GM12878 (cell line): ENCODE data around the gene S1PR2. TPM values are rescaled to one million over a fixed set of nuclear protein-coding genes. Genes with fewer than 3 reads are reported as not detected.

Source experiments
- CBFB ChIP-seq: IDR thresholded peaks from 2 replicates; pipeline ENCODE4 v1.6.1; 2016; ENCODE audit warnings: antibody characterized with exemption, low read depth
- FOXM1 ChIP-seq: IDR thresholded peaks from 2 replicates; pipeline ENCODE4 v1.6.1; 2012; ENCODE audit warnings: low read depth, mild to moderate bottlenecking, inconsistent platforms, low read length, moderate library complexity
- LARP7 ChIP-seq: fragments of 450-650 bp; IDR thresholded peaks from 2 replicates; pipeline ENCODE4 v1.6.1; 2017; ENCODE audit warnings: mild to moderate bottlenecking
- MEF2A ChIP-seq: IDR thresholded peaks from 2 replicates; pipeline ENCODE4 v1.6.1; 2011; ENCODE audit warnings: low read depth, mild to moderate bottlenecking, low read length, moderate library complexity; ENCODE audit not compliant: insufficient read depth
- NFIC ChIP-seq: IDR thresholded peaks from 2 replicates; pipeline ENCODE4 v1.6.1; 2012; ENCODE audit warnings: low read depth, mild to moderate bottlenecking, inconsistent platforms, low read length, moderate library complexity
- PAX5 ChIP-seq: IDR thresholded peaks from 2 replicates; pipeline ENCODE4 v1.6.1; 2011; ENCODE audit warnings: low read depth, low read length, borderline replicate concordance
- POU2F2 ChIP-seq: IDR thresholded peaks from 3 replicates; pipeline ENCODE4 v1.6.1; 2011; ENCODE audit warnings: low read depth, mild to moderate bottlenecking, low read length, borderline replicate concordance
- RUNX3 ChIP-seq: IDR thresholded peaks from 2 replicates; pipeline ENCODE4 v1.6.1; 2012; ENCODE audit warnings: low read length, inconsistent platforms
- SIX5 ChIP-seq: IDR thresholded peaks from 2 replicates; pipeline ENCODE4 v1.6.1; 2011; ENCODE audit warnings: mild to moderate bottlenecking, low read depth, low read length, moderate library complexity; ENCODE audit not compliant: severe bottlenecking
- SMAD1 ChIP-seq: fragments of 450-650 bp; IDR thresholded peaks from 2 replicates; pipeline ENCODE4 v1.6.1; 2018; ENCODE audit warnings: mild to moderate bottlenecking, low read depth; ENCODE audit not compliant: partially characterized antibody
- SMARCA5 ChIP-seq: fragments of 450-650 bp; IDR thresholded peaks from 2 replicates; pipeline ENCODE4 v1.6.1; 2017; ENCODE audit warnings: mild to moderate bottlenecking
- TCF12 ChIP-seq: IDR thresholded peaks from 2 replicates; pipeline ENCODE4 v1.6.1; 2011; ENCODE audit warnings: low read depth, mild to moderate bottlenecking, low read length
- TCF3 ChIP-seq: IDR thresholded peaks from 2 replicates; pipeline ENCODE4 v1.6.1; 2012; ENCODE audit warnings: low read depth, mild to moderate bottlenecking, low read length, borderline replicate concordance; ENCODE audit not compliant: insufficient read depth
- ZNF274 ChIP-seq: IDR thresholded peaks from one replicate; pipeline ENCODE4 v1.8.0; 2011; ENCODE audit not compliant: insufficient read length, insufficient read depth
- polyA plus RNA-seq, 11 experiments: library from polyadenylated mRNA; depleted of rRNA in 4 of 11; unstranded in 6 of 11; stranded (reverse) in 5 of 11; fragments of >200 nt; fragmentation: Nextera tagmentation in 4 of 11; fragmentation: Illumina TruSeq in 1 of 11; extraction: Ambion mirVana in 4 of 11; extraction: Trizol in 1 of 11; gene quantifications; 1 replicate in 1 of 11; 2 replicates in 10 of 11; pipeline versions ENCODE4 v1.2.1 to v1.2.3, GENCODE V29; 2011 to 2016; ENCODE audit warnings: inconsistent platforms in 2 of 11, missing spikeins in 2 of 11, low read depth in 1 of 11
- total RNA-seq, 4 experiments: library from RNA; depleted of rRNA in 3 of 4; stranded (reverse); fragments of >200 nt in 3 of 4; fragmentation: Illumina TruSeq in 1 of 4; extraction: Trizol in 1 of 4; gene quantifications; 2 replicates each; pipeline versions ENCODE4 v1.2.1 to v1.2.3, GENCODE V29; 2013 to 2021
- TF ChIP-seq, protein P1 (sequence below): IDR thresholded peaks from 2 replicates; pipeline ENCODE4 v1.6.1; 2011; ENCODE audit warnings: low read depth, low read length, improper control_type of control experiment, borderline replicate concordance
- TF ChIP-seq, protein P2 (sequence below): fragments of 450-650 bp; IDR thresholded peaks from 2 replicates; pipeline ENCODE4 v1.6.1; 2016; ENCODE audit warnings: mild to moderate bottlenecking
- TF ChIP-seq, protein P3 (sequence below): fragments of 450-650 bp; IDR thresholded peaks from 2 replicates; pipeline ENCODE4 v1.6.1; 2017; ENCODE audit warnings: low read depth, mild to moderate bottlenecking, moderate library complexity
- TF ChIP-seq, protein P4 (sequence below): fragments of 450-650 bp; conservative IDR thresholded peaks from 2 replicates; pipeline ENCODE4 v1.6.1; 2017; ENCODE audit warnings: mild to moderate bottlenecking, moderate library complexity
- TF ChIP-seq, protein P5 (sequence below): IDR thresholded peaks from 2 replicates; pipeline ENCODE4 v1.6.1; 2011; ENCODE audit warnings: mild to moderate bottlenecking, low read depth, low read length, moderate library complexity; ENCODE audit not compliant: insufficient replicate concordance

The S1PR2 gene
- total and polyA plus RNA-seq, 10 of the 15 experiments (the other 5 are each of a cell fraction or from before 2014, with no cell fraction given), result 4.9 to 26.8 (median 11.6) TPM

DNA sequence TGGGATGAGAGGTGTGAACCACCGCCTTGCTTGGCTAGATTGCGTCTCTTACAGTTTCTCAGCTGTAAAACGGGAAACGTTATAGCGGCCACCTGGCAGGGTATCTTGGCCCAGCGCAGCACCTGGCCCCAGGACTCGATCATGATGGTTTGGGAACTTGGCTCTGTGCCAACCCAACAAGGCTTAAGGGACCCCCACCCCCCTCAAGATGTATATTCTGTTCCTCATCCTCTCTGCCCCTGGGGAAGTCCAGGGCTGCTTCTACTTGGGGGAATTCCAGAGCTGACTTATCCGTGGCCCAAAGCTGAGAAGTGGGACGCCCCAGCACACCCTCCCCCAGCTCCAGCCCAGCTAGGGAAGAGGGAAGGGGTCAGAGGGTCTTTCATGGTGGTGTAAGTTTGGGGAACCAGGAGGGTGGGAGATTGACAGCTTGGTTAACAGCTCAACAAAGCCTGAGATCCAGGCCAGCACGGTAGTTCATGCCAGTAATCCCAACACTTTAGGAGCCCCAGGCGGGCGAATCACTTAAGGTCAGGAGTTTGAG, 40.5 kb upstream of the S1PR2 start (continued):
- TF ChIP-seq FOXM1 (peak; percentile 61), NFIC (0 out of 2 replicates have a peak, but pooled peaks have one; percentile 50), TCF3 (peak; percentile 67; the same call in 1 of the 2 replicates), SIX5 (no peak), CBFB (no peak), RUNX3 (peak; percentile 53), MEF2A (0 out of 2 replicates have a peak, but pooled peaks have one; percentile 10), ZNF274 (no peak), LARP7 (0 out of 2 replicates have a peak, but pooled peaks have one; percentile 40), SMAD1 (peak; percentile 100), SMARCA5 (no peak), TCF12 (peak; percentile 79), PAX5 (0 out of 2 replicates have a peak, but pooled peaks have one; percentile 59), POU2F2 (0 out of 3 replicates have a peak, but pooled peaks have one; percentile 65)
- TF ChIP-seq, protein P1, sequence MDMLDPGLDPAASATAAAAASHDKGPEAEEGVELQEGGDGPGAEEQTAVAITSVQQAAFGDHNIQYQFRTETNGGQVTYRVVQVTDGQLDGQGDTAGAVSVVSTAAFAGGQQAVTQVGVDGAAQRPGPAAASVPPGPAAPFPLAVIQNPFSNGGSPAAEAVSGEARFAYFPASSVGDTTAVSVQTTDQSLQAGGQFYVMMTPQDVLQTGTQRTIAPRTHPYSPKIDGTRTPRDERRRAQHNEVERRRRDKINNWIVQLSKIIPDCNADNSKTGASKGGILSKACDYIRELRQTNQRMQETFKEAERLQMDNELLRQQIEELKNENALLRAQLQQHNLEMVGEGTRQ, result no peak
- TF ChIP-seq, protein P2, sequence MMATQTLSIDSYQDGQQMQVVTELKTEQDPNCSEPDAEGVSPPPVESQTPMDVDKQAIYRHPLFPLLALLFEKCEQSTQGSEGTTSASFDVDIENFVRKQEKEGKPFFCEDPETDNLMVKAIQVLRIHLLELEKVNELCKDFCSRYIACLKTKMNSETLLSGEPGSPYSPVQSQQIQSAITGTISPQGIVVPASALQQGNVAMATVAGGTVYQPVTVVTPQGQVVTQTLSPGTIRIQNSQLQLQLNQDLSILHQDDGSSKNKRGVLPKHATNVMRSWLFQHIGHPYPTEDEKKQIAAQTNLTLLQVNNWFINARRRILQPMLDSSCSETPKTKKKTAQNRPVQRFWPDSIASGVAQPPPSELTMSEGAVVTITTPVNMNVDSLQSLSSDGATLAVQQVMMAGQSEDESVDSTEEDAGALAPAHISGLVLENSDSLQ, result peak; percentile 87
- TF ChIP-seq, protein P3, sequence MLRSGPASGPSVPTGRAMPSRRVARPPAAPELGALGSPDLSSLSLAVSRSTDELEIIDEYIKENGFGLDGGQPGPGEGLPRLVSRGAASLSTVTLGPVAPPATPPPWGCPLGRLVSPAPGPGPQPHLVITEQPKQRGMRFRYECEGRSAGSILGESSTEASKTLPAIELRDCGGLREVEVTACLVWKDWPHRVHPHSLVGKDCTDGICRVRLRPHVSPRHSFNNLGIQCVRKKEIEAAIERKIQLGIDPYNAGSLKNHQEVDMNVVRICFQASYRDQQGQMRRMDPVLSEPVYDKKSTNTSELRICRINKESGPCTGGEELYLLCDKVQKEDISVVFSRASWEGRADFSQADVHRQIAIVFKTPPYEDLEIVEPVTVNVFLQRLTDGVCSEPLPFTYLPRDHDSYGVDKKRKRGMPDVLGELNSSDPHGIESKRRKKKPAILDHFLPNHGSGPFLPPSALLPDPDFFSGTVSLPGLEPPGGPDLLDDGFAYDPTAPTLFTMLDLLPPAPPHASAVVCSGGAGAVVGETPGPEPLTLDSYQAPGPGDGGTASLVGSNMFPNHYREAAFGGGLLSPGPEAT, result peak; percentile 86
- TF ChIP-seq, protein P4, sequence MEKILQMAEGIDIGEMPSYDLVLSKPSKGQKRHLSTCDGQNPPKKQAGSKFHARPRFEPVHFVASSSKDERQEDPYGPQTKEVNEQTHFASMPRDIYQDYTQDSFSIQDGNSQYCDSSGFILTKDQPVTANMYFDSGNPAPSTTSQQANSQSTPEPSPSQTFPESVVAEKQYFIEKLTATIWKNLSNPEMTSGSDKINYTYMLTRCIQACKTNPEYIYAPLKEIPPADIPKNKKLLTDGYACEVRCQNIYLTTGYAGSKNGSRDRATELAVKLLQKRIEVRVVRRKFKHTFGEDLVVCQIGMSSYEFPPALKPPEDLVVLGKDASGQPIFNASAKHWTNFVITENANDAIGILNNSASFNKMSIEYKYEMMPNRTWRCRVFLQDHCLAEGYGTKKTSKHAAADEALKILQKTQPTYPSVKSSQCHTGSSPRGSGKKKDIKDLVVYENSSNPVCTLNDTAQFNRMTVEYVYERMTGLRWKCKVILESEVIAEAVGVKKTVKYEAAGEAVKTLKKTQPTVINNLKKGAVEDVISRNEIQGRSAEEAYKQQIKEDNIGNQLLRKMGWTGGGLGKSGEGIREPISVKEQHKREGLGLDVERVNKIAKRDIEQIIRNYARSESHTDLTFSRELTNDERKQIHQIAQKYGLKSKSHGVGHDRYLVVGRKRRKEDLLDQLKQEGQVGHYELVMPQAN, result 0 out of 2 replicates have a peak, but pooled peaks have one; percentile 39
- TF ChIP-seq, protein P5, sequence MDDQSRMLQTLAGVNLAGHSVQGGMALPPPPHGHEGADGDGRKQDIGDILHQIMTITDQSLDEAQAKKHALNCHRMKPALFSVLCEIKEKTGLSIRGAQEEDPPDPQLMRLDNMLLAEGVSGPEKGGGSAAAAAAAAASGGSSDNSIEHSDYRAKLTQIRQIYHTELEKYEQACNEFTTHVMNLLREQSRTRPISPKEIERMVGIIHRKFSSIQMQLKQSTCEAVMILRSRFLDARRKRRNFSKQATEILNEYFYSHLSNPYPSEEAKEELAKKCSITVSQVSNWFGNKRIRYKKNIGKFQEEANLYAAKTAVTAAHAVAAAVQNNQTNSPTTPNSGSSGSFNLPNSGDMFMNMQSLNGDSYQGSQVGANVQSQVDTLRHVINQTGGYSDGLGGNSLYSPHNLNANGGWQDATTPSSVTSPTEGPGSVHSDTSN, result peak; percentile 67
